Ovary (tissue), 9 donors: ENCODE data around the gene RASL12. TPM values are rescaled to one million over a fixed set of nuclear protein-coding genes. Genes with fewer than 3 reads are reported as not detected.

Experiments used
- DNase-seq, 5 donors: peaks; one replicate each; pipeline ENCODE4 v3.0.0-alpha.2; 2019 to 2020
- H3K27ac ChIP-seq, 2 donors: fragments of 200-600 bp; one replicate each; pipeline versions ENCODE4 v1.5.1 to v1.8.0; 2019 to 2022
- H3K27me3 ChIP-seq: fragments of 200-600 bp; one replicate; pipeline ENCODE4 v1.8.0; 2022
- H3K36me3 ChIP-seq: fragments of 200-600 bp; sonication (generic); one replicate; pipeline ENCODE4 v1.5.1; 2019
- H3K4me1 ChIP-seq: one replicate; pipeline ENCODE4 v1.8.1; 2013; ENCODE audit warnings: mild to moderate bottlenecking, moderate library complexity; ENCODE audit not compliant: insufficient read depth
- H3K4me3 ChIP-seq: fragments of 200-600 bp; sonication (generic); one replicate; pipeline ENCODE4 v1.5.1; 2017
- H3K9me3 ChIP-seq, 2 donors: fragments of 200-600 bp in 1 of 2; sonication (generic) in 1 of 2; one replicate each; pipeline versions ENCODE4 v1.5.1 to v1.8.1; 2013 to 2019; ENCODE audit warnings: mild to moderate bottlenecking in 1 of 2, moderate library complexity in 1 of 2
- CTCF ChIP-seq, 3 donors: fragments of 450-650 bp in 2 of 3; fragments of 200-600 bp in 1 of 3; IDR thresholded peaks; one replicate each; pipeline versions ENCODE4 v1.5.1 to v1.8.0; 2016 to 2022; ENCODE audit warnings: antibody characterized with exemption in 3 of 3, mild to moderate bottlenecking in 1 of 3
- EP300 ChIP-seq: sonication (generic); formaldehyde crosslinking; IDR thresholded peaks from one replicate; pipeline ENCODE4 v1.6.1; 2017; ENCODE audit warnings: antibody characterized with exemption
- POLR2A ChIP-seq: fragments of 450-650 bp; IDR thresholded peaks from one replicate; pipeline ENCODE4 v1.6.1; 2017; ENCODE audit warnings: antibody characterized with exemption, mild to moderate bottlenecking, moderate library complexity
- WGBS, 3 donors: extraction: QIAGEN DNeasy Blood & Tissue Kit in 1 of 3; methylation state at CpG; one replicate each; pipeline versions ENCODE4 v1.1.5 to v1.1.7; 2013 to 2017; 5-methylcytosine and 5-hydroxymethylcytosine counted together
- intact Hi-C, 4 donors: fragments of 100-400 bp; cut with DNase I; formaldehyde crosslinking; loops; one replicate each; pipeline versions ENCODE4 v1.11.0 to v1.15.1; 2022 to 2023
- polyA plus RNA-seq, 2 donors: library from polyadenylated mRNA; stranded (reverse); fragments of 200-250 nt in 1 of 2; fragments of 350-450 nt in 1 of 2; fragmentation: Illumina TruSeq in 1 of 2; extraction: RNeasy Lipid Tissue Mini Kit (QIAGEN cat#74804) in 1 of 2; gene quantifications; one replicate each; pipeline ENCODE4 v1.2.3, GENCODE V29; 2013 to 2014
- total RNA-seq, 7 donors: library from RNA; depleted of rRNA in 2 of 7; stranded (reverse); fragments of >200 nt in 2 of 7; fragmentation: NEBNext Ultra II Directional in 3 of 7; extraction: Animal tissue kit (Norgen Biotek cat#: 25700) in 3 of 7; gene quantifications; one replicate each; pipeline versions ENCODE4 v1.1.0 to v1.2.4, GENCODE V29; 2016 to 2023
- donor health status: DM: no; HTN: no; CAD: no; lungs with moderate emphysema.
- donor health status: DM: no; HTN: no; CAD: no.
- donor health status: Bipolar disorder and iron deficiency.
- donor health status: DM: yes; HTN: yes; CAD: no.
- donor health status: DM: no; HTN: no; CAD: no.
- donor health status: DM: yes; HTN: yes; CAD: no.

The RASL12 gene
- total and polyA plus RNA-seq, 9 donors: 4.8 to 31.1 (median 17.4) TPM

DNA sequence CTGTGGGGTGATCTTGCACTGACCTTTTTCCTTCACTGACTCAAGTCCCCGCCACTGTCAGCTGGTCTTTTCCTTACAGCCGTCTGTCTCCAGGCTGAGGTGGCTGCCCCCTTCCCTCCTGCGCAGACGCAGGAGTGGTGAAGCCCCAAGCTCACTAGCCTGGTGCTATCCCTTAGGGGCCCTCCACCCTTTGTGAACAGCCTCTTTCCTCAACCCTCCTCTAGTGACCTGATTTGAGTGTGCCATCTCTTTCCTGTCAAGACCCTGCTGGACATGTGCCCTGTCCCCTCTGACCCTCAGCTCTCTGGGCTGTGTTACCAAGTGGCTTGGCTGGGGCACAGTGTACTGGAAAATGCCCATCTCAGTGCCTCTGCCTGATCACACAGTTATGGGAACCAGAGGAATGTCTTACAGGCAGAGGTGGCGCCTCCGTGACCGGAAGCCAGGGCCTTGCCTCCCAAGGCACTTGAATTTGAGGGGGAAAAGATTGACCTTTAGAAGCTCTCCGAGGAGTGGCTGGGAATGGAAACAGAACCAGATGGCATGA, 17.5 kb upstream of the RASL12 start:
- Histone ChIP-seq H3K4me3 (no peak overlapping the region), H3K27ac (no peak overlapping the region), H3K4me1 (peaks cover 14% of the 10 kb centered on the region), H3K36me3 (no peaks in the 10 kb centered on the region), H3K9me3 (no peaks in the 10 kb centered on the region), H3K27me3 (no peaks in the 10 kb centered on the region)
- intact Hi-C loops: loop anchor here in 3 of 4 donors (5.0 to 10.0 kb wide), 2 partner anchors 33 to 50 kb away; no protein-coding TSS in a partner anchor
- 60 to 72% (median 66%) methylated on average over 8 of the region's 8 CpGs for WGBS, 3 donors
- TF ChIP-seq EP300: no peak
- TF ChIP-seq CTCF (IDR thresholded peaks at IDR 0.05): no peak
- no peak for TF ChIP-seq POLR2A
- no peak for DNase-seq

GRCh38 chr15:65084500-65085206, 16.9 kb upstream of the RASL12 start:
- intact Hi-C loops: loop anchor here in 3 of 4 donors (5.0 to 10.0 kb wide), 2 partner anchors 32 to 50 kb away; no protein-coding TSS in a partner anchor
- WGBS, 3 donors: 81 to 86% (median 84%) methylated on average over 7 of the region's 7 CpGs
- H3K27me3 ChIP-seq: no peaks in the 10 kb centered on the region
- peaks cover 12% of the 10 kb centered on the region for H3K4me1 ChIP-seq
- H3K36me3 ChIP-seq: no peaks in the 10 kb centered on the region
- TF ChIP-seq EP300 (no peak), CTCF (IDR thresholded peaks at IDR 0.05) (no peak), POLR2A (no peak)
- no peaks in the 10 kb centered on the region for H3K9me3 ChIP-seq
- H3K27ac ChIP-seq: no peak overlapping the region
- no peak for DNase-seq
- H3K4me3 ChIP-seq: no peak overlapping the region

DNA sequence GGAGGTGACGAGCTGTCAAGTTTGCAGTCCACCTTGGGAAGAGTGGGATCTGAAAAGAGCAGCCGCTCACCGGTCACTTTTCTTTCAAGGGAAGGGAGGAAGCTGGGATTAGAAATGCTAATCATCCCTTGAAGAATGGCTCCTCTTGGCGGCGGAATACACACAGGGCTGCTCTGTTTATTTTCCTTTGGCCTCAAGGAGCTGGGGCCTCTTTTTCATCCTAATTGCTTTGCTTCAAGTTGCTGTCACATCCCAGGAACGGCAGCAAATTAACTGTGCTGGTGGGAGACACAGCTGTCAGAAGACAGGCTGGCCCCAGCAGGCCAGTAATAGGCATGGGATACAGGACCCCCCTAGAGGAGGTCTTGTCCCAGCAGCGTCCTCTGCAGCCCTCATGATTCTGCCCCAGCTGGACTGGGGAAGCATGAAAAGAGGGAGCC, 15.5 kb upstream of the RASL12 start:
- DNase-seq: no peak
- 26 to 43% (median 31%) methylated on average over 7 of the region's 7 CpGs for WGBS, 3 donors

More for the DNA sequence above, 15.5 kb upstream of the RASL12 start:
- no peaks in the 10 kb centered on the region for H3K9me3 ChIP-seq
- TF ChIP-seq EP300 (no peak), CTCF (IDR thresholded peaks at IDR 0.05) (peak in 2 of 3 donors; percentile 25 to 28)
- intact Hi-C loops: loop anchor here in 2 of 4 donors (10.0 kb wide), 1 partner anchor 48 kb away; no protein-coding TSS in a partner anchor
- H3K36me3 ChIP-seq: no peaks in the 10 kb centered on the region
- H3K4me3 ChIP-seq: no peak overlapping the region
- no peak overlapping the region for H3K27ac ChIP-seq
- H3K27me3 ChIP-seq: no peaks in the 10 kb centered on the region
- H3K4me1 ChIP-seq: peaks cover 4% of the 10 kb centered on the region
